WI38 (cell line): ENCODE results near the gene GRIA4.

Source experiments
- H3K4me3 ChIP-seq: 2 replicates; pipeline ENCODE4 v1.5.1; 2011; ENCODE audit warnings: low read depth, mild to moderate bottlenecking, control low read depth, low read length
- CTCF ChIP-seq: IDR thresholded peaks from 2 replicates; pipeline ENCODE4 v1.5.1; 2012; ENCODE audit warnings: low read depth, mild to moderate bottlenecking, control low read depth, low read length

GRIA4 gene

DNA sequence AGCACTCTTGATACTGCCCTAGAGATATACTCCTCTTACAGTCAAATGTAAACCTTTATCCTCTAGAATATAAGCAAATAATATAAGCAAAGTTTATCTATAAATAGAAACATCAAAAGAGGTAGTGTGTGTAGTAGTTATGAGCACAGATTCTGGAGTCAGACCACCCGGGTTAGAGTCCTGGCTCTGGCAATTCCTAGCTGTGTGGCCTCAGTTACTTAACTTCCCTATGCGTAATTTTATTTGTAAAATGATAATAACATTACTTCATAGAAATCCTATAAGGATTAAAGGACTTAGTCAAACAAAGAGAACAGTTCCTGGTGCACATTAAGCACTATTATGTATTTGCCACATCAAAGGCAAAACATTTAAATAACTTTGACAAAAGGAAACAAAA, 405.2 kb downstream of the GRIA4 start:
- no peak for TF ChIP-seq CTCF
- no peak overlapping the region for H3K4me3 ChIP-seq

GRCh38 chr11:106017093-106017492, 407.2 kb downstream of the GRIA4 start:
- H3K4me3 ChIP-seq: no peak overlapping the region
- no peak for TF ChIP-seq CTCF

- TF ChIP-seq CTCF: no peak
- H3K4me3 ChIP-seq: peak overlapping the region; percentile 91
Measured at GRCh38 chr11:106021181-106021966, 411.5 kb downstream of the GRIA4 start.

- TF ChIP-seq CTCF: no peak
- H3K4me3 ChIP-seq: peak within 1 kb of the TSS; percentile 91
Measured at GRCh38 chr11:106021967-106022794, 412.3 kb downstream of the GRIA4 start, which contains the start of gene MSANTD4. TSS of gene MSANTD4 (minus strand) at chr11:106022240. CDS start at chr11:106010917, 11,323 bp downstream.

DNA sequence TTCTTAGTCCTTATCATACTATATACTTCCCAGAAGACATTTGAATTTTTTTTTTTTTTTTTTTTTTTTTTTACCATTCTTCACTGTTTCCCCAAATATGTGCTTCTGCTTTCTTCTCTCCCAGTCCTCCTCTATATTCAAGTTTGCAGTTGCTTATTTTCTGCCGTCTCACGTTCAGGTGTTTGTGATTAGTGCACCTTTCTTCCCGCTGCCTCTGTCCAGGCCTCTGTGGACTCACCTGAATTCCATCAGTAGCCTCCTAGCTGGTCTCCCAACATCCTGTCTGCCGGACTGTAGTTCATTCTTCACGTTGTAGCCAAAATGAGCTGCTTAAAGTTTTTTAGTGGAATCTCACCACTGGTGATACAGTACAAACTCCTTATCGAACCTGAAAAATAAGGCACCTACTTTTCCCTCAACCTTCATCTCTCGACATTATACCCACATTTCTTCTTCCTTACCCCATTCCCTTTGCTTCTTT, 413.0 kb downstream of the GRIA4 start:
- H3K4me3 ChIP-seq: peak overlapping the region; percentile 91
- TF ChIP-seq CTCF: no peak

DNA sequence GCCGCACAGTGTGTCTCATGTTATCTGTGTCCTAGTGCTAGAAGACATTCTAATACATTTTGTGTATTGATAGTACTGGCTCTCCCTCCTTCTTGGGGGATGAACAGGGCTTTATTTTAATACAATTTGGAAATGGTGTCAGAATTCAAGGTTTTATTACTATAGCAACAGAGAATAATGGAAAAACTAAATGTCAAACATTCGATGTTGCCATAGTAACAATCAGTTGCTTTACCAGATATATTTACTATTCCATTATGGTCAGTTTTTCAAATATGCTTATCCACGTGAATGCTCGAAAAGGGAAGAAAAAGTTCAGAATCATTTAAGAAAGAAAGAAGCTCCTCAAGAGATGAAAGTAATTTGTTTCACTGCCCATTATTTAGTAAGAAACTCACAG, 420.7 kb downstream of the GRIA4 start:
- no peak for TF ChIP-seq CTCF

More for the DNA sequence above, 420.7 kb downstream of the GRIA4 start:
- no peak overlapping the region for H3K4me3 ChIP-seq
